Skeletal muscle tissue (tissue), 4 donors: ENCODE data around the gene GDA. TPM values are rescaled to one million over a fixed set of nuclear protein-coding genes. Genes with fewer than 3 reads are reported as not detected.

Source experiments
- H3K27ac ChIP-seq: one replicate; pipeline ENCODE4 v1.7.0; 2013; ENCODE audit warnings: mild to moderate bottlenecking, low read depth, low read length, inconsistent platforms
- H3K27me3 ChIP-seq, 3 donors: one replicate each; pipeline ENCODE4 v1.7.0; 2013; ENCODE audit warnings: low read length in 3 of 3; ENCODE audit not compliant: control insufficient read depth in 3 of 3, insufficient read depth in 3 of 3
- H3K36me3 ChIP-seq, 3 donors: one replicate each; pipeline ENCODE4 v1.7.0; 2013; ENCODE audit warnings: low read length in 3 of 3; ENCODE audit not compliant: control insufficient read depth in 3 of 3, insufficient read depth in 3 of 3
- H3K4me1 ChIP-seq, 3 donors: one replicate each; pipeline ENCODE4 v1.7.0; 2013; ENCODE audit warnings: low read length in 3 of 3, mild to moderate bottlenecking in 3 of 3; ENCODE audit not compliant: control insufficient read depth in 3 of 3, insufficient read depth in 3 of 3
- H3K4me3 ChIP-seq, 3 donors: one replicate each; pipeline ENCODE4 v1.7.0; 2013; ENCODE audit warnings: low read length in 3 of 3
- H3K9ac ChIP-seq, 3 donors: one replicate each; pipeline ENCODE4 v1.7.0; 2013; ENCODE audit warnings: low read length in 3 of 3, mild to moderate bottlenecking in 3 of 3, moderate library complexity in 2 of 3, low read depth in 1 of 3
- H3K9me3 ChIP-seq, 3 donors: one replicate each; pipeline ENCODE4 v1.7.0; 2013; ENCODE audit warnings: low read length in 3 of 3; ENCODE audit not compliant: control insufficient read depth in 3 of 3
- total RNA-seq: library from RNA; depleted of rRNA; stranded (reverse); fragments of >200 nt; gene quantifications from one replicate; pipeline ENCODE4 v1.2.3, GENCODE V29; 2014
- donor health status: Osteomylitis.

Gene GDA
- total RNA-seq, 1 donor from 2014 or later, result 0.52 TPM

DNA sequence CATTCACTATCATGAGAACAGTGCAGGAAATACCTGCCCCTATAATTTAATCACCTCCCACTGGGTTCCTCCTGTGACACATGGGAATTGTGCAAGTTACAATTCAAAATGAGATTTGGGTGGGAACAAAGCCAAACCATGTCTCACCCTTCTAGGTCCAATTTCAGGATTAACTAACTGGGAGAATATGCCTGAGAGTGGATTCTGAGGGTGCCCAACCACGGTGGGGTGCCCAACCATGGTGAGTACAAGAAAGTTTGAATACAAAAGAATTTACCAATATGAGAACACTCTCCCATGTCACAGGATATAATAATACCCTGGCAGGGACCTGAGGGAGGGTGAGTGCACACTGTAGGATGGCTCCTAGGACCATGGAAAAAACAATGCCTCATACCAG lies 17.2 kb upstream of the GDA start:
- H3K4me1 ChIP-seq, result peaks cover 3 to 10% (median 7%) of the 10 kb centered on the region in 3 donors
- no peaks in the 10 kb centered on the region for H3K36me3 ChIP-seq
- no peak overlapping the region for H3K4me3 ChIP-seq
- no peak overlapping the region for H3K9ac ChIP-seq
- H3K27me3 ChIP-seq, result no peaks in the 10 kb centered on the region
- H3K27ac ChIP-seq, result no peak overlapping the region
- H3K9me3 ChIP-seq, result no peaks in the 10 kb centered on the region

DNA sequence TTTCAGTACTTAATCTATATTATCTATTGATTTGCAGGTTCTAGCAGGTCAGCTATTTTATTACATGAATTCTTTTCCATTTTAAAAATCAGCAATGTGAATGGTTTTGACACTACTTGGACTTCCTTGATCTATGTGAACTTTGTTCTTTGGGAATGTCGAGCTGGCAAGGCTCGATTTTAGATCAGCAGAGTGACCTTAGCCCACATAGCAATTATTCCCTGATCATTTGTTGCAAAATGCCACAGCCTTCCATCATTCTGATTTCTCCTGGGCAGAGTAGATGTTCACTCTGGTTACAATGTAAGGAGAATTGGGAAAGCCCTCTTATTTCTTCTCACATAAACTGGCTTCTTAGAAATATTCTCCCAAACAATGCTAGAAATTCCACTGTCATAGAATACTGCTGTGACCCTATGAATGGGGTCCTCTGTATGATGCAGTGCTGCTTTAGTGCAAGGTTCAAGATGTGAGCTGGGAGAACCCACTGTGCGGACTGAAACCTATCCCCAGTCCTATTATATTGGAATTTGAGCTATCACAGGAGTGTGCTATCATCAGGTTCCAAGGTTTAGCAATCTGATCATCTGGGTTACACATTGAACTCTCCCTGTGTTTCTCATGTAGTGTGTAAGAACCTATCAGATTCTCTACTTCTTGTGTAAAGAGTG lies 15.7 kb upstream of the GDA start:
- Histone ChIP-seq H3K9me3 (no peaks in the 10 kb centered on the region), H3K9ac (no peak overlapping the region), H3K36me3 (no peaks in the 10 kb centered on the region), H3K27me3 (no peaks in the 10 kb centered on the region), H3K27ac (no peak overlapping the region), H3K4me3 (no peak overlapping the region), H3K4me1 (peaks cover 3 to 10% (median 7%) of the 10 kb centered on the region in 3 donors)

DNA sequence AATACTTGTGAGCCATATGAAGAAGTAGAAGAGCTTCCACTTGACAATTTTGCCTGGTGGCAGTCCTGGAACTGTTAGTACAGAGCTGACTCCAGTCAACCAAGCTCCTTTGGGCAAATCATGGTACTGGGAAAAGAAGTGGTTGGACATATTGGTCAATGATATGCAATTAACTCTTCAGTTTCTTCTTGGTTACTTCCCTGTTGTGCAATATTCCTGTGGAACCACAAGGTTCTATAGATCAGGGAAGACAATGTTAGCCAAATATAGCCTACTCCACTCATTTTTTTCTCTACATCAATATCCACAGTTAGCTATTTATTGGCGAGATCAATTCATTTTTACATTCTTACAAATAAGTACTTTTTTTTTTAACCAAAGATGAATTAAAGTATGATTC lies 14.4 kb upstream of the GDA start:
- Histone ChIP-seq H3K9me3 (no peaks in the 10 kb centered on the region), H3K27ac (no peak overlapping the region), H3K27me3 (no peaks in the 10 kb centered on the region), H3K9ac (no peak overlapping the region), H3K4me3 (no peak overlapping the region), H3K36me3 (no peaks in the 10 kb centered on the region), H3K4me1 (peaks cover 0 to 3% (median 1%) of the 10 kb centered on the region in 3 donors)

DNA sequence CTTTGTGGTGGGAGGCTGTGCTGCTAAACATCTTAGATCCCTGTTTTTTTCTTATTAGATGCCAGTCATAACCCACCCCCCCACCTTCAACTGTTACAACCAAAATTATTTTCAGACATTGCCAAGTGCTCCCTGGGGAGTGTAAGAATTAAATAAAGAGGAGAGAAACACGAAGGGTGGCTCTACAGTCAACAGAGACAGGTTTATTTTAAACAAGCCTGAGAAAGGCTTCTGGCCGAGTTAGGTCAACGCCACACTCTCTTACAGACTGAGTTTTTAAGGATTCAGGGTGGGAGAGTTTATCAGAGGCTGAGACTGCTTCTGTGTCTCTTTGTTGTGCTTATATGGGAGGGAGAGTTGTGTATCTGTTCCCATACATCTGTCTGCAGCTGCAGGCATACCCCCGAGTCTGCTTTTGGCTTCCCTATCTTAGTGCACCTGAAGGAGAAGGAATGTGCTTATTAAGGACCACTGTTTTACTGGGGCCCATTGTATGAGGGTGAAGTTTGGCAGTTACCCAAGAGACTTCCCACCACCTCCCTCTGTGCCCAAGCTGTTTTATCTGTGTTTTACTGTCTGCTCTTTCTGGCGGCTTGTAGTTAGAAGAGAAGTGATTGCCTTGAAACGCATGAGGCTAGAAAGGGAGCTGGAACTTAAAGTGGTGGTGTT lies 11.4 kb upstream of the GDA start:
- Histone ChIP-seq H3K27me3 (no peaks in the 10 kb centered on the region), H3K9ac (no peak overlapping the region), H3K27ac (no peak overlapping the region), H3K36me3 (no peaks in the 10 kb centered on the region), H3K4me1 (no peaks in the 10 kb centered on the region), H3K4me3 (no peak overlapping the region), H3K9me3 (no peaks in the 10 kb centered on the region)

DNA sequence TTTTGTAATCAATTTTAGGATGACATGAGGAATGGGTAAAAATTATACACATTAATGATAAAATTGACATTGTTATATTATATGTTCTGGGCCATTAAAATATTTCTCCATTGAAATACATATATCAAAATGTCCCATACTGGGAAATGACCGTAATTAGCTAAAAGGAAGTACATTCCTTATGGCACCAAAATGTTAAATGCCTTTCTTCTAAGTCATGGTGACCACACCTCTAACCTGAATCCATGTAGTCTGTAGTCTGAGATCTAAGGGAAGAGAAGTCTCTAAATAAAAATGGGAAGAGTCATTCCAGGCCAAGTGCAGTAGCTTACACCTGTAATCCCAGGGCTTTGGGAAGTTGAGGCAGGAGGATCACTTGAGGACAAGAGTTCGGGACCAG lies 10.0 kb upstream of the GDA start:
- H3K36me3 ChIP-seq, result no peaks in the 10 kb centered on the region
- H3K9ac ChIP-seq, result no peak overlapping the region
- H3K27me3 ChIP-seq, result no peaks in the 10 kb centered on the region
- no peak overlapping the region for H3K4me3 ChIP-seq
- no peak overlapping the region for H3K27ac ChIP-seq
- no peaks in the 10 kb centered on the region for H3K9me3 ChIP-seq
- H3K4me1 ChIP-seq, result no peaks in the 10 kb centered on the region

DNA sequence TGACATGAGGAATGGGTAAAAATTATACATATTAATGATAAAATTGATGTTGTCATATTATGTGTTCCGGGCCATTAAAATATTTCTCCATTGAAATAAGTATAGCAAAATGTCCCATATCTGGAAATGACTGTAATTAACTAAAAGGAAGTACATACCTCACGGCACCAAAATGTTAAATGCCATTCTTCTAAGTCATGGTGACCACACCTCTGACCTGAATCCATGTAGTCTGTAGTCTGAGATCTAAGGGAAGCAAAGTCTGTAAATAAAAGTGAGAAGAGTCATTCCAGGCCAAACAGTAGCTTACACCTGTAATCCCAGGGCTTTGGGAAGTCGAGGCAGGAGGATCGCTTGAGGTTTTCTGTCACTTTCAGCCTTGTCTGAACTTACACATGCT lies 8.7 kb upstream of the GDA start:
- H3K4me3 ChIP-seq, result no peak overlapping the region
- H3K9me3 ChIP-seq, result no peaks in the 10 kb centered on the region
- no peaks in the 10 kb centered on the region for H3K36me3 ChIP-seq
- no peaks in the 10 kb centered on the region for H3K27me3 ChIP-seq
- H3K27ac ChIP-seq, result no peak overlapping the region
- no peaks in the 10 kb centered on the region for H3K4me1 ChIP-seq
- no peak overlapping the region for H3K9ac ChIP-seq

DNA sequence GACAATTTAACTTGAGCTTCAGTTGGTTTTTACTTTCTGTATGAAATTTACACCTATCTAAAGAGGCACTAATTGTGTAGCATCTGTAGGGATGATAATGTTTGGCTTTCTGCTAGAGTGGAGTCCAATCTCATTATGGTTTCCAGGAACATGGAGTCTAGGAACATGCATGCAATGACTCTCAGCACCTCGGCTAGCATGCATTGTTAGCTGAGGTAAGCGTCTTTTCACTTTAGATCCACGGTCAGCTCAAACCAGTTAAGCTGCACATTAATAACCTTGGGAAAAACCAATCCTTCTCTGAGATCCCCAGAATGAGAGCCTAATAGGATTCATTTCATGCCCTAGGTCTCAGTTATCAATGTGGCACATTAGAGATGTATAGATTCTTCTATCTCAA lies 7.8 kb upstream of the GDA start:
- no peaks in the 10 kb centered on the region for H3K9me3 ChIP-seq
- H3K4me3 ChIP-seq, result no peak overlapping the region
- no peaks in the 10 kb centered on the region for H3K4me1 ChIP-seq
- no peaks in the 10 kb centered on the region for H3K27me3 ChIP-seq
- no peaks in the 10 kb centered on the region for H3K36me3 ChIP-seq
- H3K9ac ChIP-seq, result no peak overlapping the region
- no peak overlapping the region for H3K27ac ChIP-seq

DNA sequence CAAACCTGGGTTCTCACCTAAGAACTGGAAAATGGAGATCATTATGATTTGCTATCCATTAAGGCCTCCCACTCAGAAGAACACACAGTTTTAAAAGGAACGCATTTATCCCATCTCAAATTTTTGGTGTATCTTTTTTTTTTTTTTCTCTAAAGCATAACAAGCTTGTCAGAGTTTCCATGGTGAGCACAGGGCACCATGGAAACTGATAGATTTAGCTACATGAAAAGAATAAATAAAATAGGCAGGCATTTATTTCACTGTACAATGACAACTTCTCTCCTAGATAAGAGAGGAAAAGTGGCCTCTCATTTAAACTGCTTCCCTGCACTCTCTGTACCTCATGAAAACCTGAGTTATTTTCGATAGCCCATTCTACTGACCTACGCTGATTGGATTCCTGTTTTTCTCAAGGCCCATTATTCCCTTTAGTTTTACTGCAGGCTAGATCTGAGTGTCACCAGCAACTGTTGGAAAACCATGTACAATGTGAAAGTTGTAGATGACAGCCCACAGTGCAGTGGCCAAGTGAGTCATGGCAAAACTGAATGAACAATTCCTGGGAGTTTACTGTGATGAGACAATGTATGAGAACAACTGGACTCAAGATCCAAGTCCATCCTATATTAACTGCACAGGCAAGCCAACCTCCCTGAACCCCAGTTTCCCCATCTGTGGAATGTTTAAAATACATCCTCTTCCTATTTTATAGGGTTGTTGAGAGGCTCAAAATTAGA lies 4.3 kb upstream of the GDA start:
- Histone ChIP-seq H3K36me3 (no peaks in the 10 kb centered on the region), H3K9ac (no peak overlapping the region), H3K27me3 (peaks cover 10 to 18% (median 12%) of the 10 kb centered on the region in 3 donors), H3K4me3 (no peak overlapping the region), H3K4me1 (peaks cover 11 to 21% (median 12%) of the 10 kb centered on the region in 3 donors), H3K27ac (no peak overlapping the region), H3K9me3 (no peaks in the 10 kb centered on the region)

DNA sequence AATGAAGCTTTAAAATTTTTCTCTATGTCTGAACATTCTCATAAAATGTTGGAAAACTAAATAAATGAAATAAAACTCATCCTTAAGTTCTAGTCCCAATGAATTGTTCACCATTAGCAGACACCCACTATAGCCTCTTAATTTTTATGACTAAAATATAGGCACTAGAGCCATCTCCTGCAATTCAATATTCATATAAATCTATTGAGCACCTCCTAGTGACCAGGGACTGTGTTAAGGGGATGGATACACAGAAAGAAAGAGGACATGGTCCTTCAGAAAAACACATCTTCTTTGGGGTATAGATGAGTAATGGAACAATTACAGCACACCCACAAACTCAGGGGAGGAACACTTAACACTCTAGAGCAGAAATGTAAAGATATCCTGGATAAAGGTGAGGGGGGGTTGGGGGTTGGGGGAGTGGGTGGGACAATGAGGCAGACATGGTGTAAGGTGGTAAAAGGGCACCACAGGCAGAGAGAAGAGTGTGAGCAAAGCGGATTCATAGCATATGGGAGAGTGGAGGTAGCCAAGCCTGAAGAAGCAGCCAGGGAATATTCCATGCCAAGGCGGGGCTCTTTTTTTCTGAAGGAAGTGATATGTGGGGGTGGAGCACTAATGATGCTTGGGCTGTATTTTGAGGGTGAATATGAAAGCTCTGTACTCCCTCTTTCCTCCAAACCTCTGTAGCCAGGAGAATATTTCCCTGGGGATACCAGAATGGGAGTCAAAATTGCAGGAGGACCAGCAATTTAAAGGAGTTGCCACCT lies 3.3 kb upstream of the GDA start:
- peaks cover 11 to 21% (median 12%) of the 10 kb centered on the region in 3 donors for H3K4me1 ChIP-seq
- H3K27ac ChIP-seq, result no peak overlapping the region
- H3K9ac ChIP-seq, result no peak overlapping the region
- H3K4me3 ChIP-seq, result no peak overlapping the region
- peaks cover 10 to 21% (median 12%) of the 10 kb centered on the region in 3 donors for H3K27me3 ChIP-seq
- H3K9me3 ChIP-seq, result no peaks in the 10 kb centered on the region
- no peaks in the 10 kb centered on the region for H3K36me3 ChIP-seq
